Measurements from ENCODE around the gene PTOV1.

PTOV1 gene

GRCh38 chr19:49855676-49856573, 5.0 kb downstream of the PTOV1 start:
- TF ChIP-seq CTCF (IDR thresholded peaks at IDR 0.05): no peak
- no peak for TF ChIP-seq ZFX (IDR thresholded peaks at IDR 0.05; ENCODE audit: borderline replicate concordance)
- peak overlapping the region; percentile 96 for H3K27ac ChIP-seq

DNA sequence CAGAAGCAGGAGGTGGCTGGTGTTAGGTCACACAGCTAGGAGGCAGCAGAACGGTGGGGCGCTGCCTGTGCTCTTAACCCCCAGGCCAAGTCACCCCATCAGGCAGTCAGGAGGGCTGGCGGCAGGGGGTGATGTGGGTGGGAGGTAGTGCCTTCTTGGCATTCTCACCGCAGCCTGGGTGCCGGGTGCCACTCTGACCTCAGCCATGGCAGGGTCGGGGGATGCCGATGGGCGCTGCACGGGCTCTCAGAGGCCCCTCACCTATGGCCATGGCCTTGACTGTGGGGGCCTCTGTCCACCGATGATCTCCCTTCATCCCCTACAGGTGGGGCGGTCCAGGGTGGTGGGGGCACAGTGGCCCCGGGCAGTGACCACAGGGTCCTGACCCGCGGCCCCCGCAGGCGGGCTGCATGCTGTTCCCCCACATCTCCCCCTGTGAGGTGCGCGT, 5.6 kb downstream of the PTOV1 start:
- H3K27ac ChIP-seq: peak overlapping the region; percentile 96
- no peak for TF ChIP-seq ZFX (IDR thresholded peaks at IDR 0.05; ENCODE audit: borderline replicate concordance)

DNA sequence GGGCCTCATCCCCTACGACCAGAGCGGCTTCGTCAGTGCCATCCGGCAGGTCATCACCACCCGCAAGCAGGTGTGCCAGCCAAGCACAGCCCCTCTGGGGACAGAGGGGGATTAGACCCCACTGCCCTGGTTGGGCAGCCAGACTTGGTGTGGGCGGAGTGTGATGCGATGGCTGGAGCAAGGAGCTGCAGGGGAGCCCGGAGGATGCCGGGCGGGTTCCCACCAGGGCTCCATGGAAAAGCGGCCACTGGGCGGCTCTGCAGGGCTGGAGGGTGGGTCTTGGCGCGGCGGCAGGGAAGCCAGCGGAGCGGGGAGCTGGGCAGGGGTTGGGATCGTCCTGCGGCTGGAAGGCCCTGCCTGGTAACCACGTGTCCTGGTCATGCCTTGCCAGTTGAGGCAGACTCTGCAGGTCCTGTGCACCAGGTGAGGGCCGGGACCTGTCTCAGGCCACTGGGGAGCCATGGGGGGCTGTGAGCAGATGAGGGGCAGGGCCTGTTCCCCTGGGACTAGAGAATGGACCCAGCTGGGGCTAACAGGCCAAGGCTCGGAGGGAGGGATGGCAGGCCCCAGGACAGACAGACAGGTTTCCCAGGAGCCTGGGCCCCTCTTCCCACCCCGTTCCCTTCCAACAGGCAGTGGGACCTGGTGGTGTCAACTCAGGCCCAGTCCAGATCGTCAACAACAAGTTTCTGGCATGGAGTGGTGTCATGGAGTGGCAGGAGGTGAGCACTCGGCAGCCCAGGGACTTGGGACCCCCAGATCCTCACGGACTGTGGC, 6.3 kb downstream of the PTOV1 start:
- no peak for TF ChIP-seq ZFX (IDR thresholded peaks at IDR 0.05; ENCODE audit: borderline replicate concordance)
- no peak for TF ChIP-seq CTCF (IDR thresholded peaks at IDR 0.05)
- peak overlapping the region; percentile 96 for H3K27ac ChIP-seq

DNA sequence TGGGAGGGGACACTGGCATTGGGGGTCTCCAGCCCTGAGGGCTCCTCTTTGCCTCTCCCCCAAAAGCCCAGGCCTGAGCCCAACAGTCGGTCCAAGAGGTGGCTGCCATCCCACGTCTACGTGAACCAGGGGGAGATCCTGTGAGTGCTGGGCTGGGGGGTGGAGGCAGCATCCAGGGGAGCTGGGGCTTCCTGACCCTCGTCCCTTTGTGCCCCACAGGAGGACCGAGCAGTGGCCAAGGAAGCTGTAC, 6.8 kb downstream of the PTOV1 start:
- TF ChIP-seq CTCF (IDR thresholded peaks at IDR 0.05) (no peak; the same call in 1 of the 2 replicates), ZFX (IDR thresholded peaks at IDR 0.05; ENCODE audit: borderline replicate concordance) (no peak)
- H3K27ac ChIP-seq: peak overlapping the region; percentile 96

DNA sequence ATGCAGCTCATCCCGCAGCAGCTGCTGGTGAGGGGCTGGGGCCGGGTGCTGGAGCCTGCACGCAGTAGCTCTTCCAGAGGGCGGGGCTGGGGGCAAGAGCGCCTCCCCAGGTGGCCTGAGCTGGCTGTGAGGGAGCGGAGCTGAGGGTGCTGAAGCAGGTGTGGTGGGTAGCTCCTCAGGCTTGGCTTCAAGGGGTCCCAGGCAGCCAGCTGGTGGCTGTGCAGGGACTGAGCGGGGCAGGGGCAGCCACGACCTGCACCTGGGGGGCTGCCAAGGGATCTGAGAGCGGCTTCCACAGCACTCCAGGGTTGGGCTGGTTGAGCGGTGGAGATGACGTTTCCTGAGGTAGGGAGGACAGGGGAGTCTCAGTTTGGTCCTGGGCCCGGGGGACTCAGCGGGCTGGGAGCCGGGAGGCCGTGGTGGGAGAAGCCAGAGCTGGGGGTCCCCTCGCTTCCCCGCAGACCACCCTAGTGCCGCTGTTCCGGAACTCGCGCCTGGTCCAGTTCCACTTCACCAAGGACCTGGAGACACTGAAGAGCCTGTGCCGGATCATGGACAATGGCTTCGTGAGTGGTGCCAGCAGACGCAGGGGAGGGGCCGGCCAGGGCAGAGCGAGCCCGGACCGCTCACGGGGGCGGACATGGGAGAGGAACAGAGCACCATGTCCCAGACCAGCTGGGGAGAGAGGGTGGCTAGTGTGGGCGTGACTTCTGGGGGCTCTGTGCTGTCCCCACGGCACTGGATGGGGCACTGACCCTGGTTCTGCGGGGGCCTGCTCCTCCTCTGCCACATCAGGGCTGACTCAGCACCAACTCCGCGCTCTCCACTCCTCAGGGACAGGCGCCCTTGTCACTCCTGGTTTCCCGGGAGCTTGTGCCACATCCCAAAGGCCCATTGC, 7.4 kb downstream of the PTOV1 start:
- peak overlapping the region; percentile 96 for H3K27ac ChIP-seq
- TF ChIP-seq ZFX (IDR thresholded peaks at IDR 0.05; ENCODE audit: borderline replicate concordance) (no peak), CTCF (IDR thresholded peaks at IDR 0.05) (0 out of 2 replicates have a peak, but pooled peaks have one; percentile 4)

- peak overlapping the region; percentile 96 for H3K27ac ChIP-seq
- TF ChIP-seq CTCF (IDR thresholded peaks at IDR 0.05) (no peak), ZFX (IDR thresholded peaks at IDR 0.05; ENCODE audit: borderline replicate concordance) (no peak)
Measured at GRCh38 chr19:49859682-49860335, 8.8 kb downstream of the PTOV1 start.

Measured in 22Rv1 (cell line).